Osteocyte (in vitro differentiated cells): Measurements from ENCODE around the gene YPEL3. TPM values are rescaled to one million over a fixed set of nuclear protein-coding genes. Genes with fewer than 3 reads are reported as not detected.

Experiments
- DNase-seq: peaks from one replicate; pipeline ENCODE4 v3.0.0; 2021; ENCODE audit warnings: mixed read lengths; ENCODE audit not compliant: unreplicated experiment; ENCODE audit errors: extremely low spot score
- H3K27ac Mint-ChIP-seq: one replicate; pipeline ENCODE4 v1.8.0; 2021; ENCODE audit warnings: mild to moderate bottlenecking, mixed read lengths; ENCODE audit not compliant: unreplicated experiment
- H3K27me3 Mint-ChIP-seq: one replicate; pipeline ENCODE4 v1.8.0; 2021; ENCODE audit warnings: mixed read lengths; ENCODE audit not compliant: unreplicated experiment
- H3K36me3 Mint-ChIP-seq: one replicate; pipeline ENCODE4 v1.8.0; 2021; ENCODE audit warnings: mixed read lengths; ENCODE audit not compliant: unreplicated experiment
- H3K4me1 Mint-ChIP-seq: one replicate; pipeline ENCODE4 v1.8.0; 2021; ENCODE audit warnings: mixed read lengths; ENCODE audit not compliant: unreplicated experiment
- H3K4me3 Mint-ChIP-seq: one replicate; pipeline ENCODE4 v1.8.0; 2021; ENCODE audit warnings: mild to moderate bottlenecking, moderate library complexity, mixed read lengths; ENCODE audit not compliant: unreplicated experiment
- H3K9me3 Mint-ChIP-seq: one replicate; pipeline ENCODE4 v1.8.0; 2021; ENCODE audit warnings: mixed read lengths; ENCODE audit not compliant: unreplicated experiment
- total RNA-seq: library from RNA; stranded (reverse); gene quantifications from 2 replicates; pipeline ENCODE4 v1.2.1, GENCODE V29; 2021
- TF ChIP-seq, protein P1 (sequence below): fragments of 200-600 bp; sonication (generic); IDR thresholded peaks from 2 replicates; pipeline ENCODE4 v1.5.0; 2021; ENCODE audit warnings: antibody characterized with exemption, mild to moderate bottlenecking, moderate library complexity

The YPEL3 gene
- total RNA-seq, 1 donor from 2014 or later: 93.3 TPM

GRCh38 chr16:30082545-30083090 lies 13.4 kb downstream of the YPEL3 start:
- Mint-ChIP-seq H3K27me3 (no peaks in the 10 kb centered on the region), H3K4me1 (peaks cover 6% of the 10 kb centered on the region), H3K9me3 (no peaks in the 10 kb centered on the region), H3K4me3 (no peak overlapping the region), H3K27ac (no peak overlapping the region), H3K36me3 (peaks cover 29% of the 10 kb centered on the region)
- TF ChIP-seq, protein P1, sequence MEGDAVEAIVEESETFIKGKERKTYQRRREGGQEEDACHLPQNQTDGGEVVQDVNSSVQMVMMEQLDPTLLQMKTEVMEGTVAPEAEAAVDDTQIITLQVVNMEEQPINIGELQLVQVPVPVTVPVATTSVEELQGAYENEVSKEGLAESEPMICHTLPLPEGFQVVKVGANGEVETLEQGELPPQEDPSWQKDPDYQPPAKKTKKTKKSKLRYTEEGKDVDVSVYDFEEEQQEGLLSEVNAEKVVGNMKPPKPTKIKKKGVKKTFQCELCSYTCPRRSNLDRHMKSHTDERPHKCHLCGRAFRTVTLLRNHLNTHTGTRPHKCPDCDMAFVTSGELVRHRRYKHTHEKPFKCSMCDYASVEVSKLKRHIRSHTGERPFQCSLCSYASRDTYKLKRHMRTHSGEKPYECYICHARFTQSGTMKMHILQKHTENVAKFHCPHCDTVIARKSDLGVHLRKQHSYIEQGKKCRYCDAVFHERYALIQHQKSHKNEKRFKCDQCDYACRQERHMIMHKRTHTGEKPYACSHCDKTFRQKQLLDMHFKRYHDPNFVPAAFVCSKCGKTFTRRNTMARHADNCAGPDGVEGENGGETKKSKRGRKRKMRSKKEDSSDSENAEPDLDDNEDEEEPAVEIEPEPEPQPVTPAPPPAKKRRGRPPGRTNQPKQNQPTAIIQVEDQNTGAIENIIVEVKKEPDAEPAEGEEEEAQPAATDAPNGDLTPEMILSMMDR: peak; percentile 15
- no peak for DNase-seq

GRCh38 chr16:30079480-30079879 lies 16.5 kb downstream of the YPEL3 start:
- no peak overlapping the region for H3K27ac Mint-ChIP-seq

GRCh38 chr16:30078744-30079143 lies 17.3 kb downstream of the YPEL3 start:
- Mint-ChIP-seq H3K9me3 (no peaks in the 10 kb centered on the region), H3K36me3 (peaks cover 28% of the 10 kb centered on the region), H3K4me1 (peaks cover 28% of the 10 kb centered on the region), H3K4me3 (no peak overlapping the region), H3K27me3 (no peaks in the 10 kb centered on the region), H3K27ac (no peak overlapping the region)
- TF ChIP-seq, protein P1: no peak
- no peak for DNase-seq

More at GRCh38 chr16:30079480-30079879, 16.5 kb downstream of the YPEL3 start:
- H3K36me3 Mint-ChIP-seq: peaks cover 28% of the 10 kb centered on the region
- DNase-seq: no peak
- peaks cover 28% of the 10 kb centered on the region for H3K4me1 Mint-ChIP-seq
- H3K4me3 Mint-ChIP-seq: no peak overlapping the region
- H3K27me3 Mint-ChIP-seq: no peaks in the 10 kb centered on the region
- H3K9me3 Mint-ChIP-seq: no peaks in the 10 kb centered on the region
- TF ChIP-seq, protein P1: no peak

- Mint-ChIP-seq H3K9me3 (no peaks in the 10 kb centered on the region), H3K36me3 (peaks cover 19% of the 10 kb centered on the region), H3K4me1 (peaks cover 28% of the 10 kb centered on the region), H3K4me3 (peak overlapping the region; percentile 93), H3K27me3 (no peaks in the 10 kb centered on the region), H3K27ac (peak overlapping the region; percentile 96)
- TF ChIP-seq, protein P1: no peak
- no peak for DNase-seq
These were observed 18.4 kb downstream of the YPEL3 start for GRCh38 chr16:30077656-30078055.

DNA sequence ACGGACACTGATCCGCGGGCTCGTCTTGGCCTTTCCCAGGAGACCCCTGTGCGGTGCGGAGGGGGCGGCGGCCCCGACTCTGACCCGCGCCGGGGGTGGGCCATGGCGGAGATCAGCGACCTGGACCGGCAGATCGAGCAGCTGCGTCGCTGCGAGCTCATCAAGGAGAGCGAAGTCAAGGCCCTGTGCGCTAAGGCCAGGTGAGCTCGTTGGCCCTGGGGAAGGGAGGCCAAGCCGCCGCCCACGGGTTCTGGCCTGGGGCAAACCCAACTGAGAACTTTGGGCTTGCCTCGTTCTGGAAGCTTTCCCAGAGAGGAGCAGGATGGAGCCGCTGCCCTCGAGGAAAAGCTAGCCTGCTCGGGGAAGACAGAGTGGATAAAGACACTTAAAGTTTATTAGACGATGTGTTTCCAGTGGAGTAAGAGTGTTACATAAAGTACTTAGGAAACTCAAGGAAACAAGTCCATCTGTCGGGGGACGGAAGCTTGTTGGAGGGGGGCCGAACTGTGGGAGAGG lies 19.7 kb downstream of the YPEL3 start:
- H3K27ac Mint-ChIP-seq: peak overlapping the region; percentile 96
- H3K4me1 Mint-ChIP-seq: peaks cover 30% of the 10 kb centered on the region
- H3K9me3 Mint-ChIP-seq: no peaks in the 10 kb centered on the region
- DNase-seq: no peak
- H3K27me3 Mint-ChIP-seq: no peaks in the 10 kb centered on the region
- H3K4me3 Mint-ChIP-seq: peak overlapping the region; percentile 93
- TF ChIP-seq, protein P1: no peak
- peaks cover 19% of the 10 kb centered on the region for H3K36me3 Mint-ChIP-seq
